Measurements from ENCODE around the gene MYO10.

GRCh38 chr5:16612007-16612406 lies 324.1 kb downstream of the MYO10 start:
- TF ChIP-seq POLR2AphosphoS5 (IDR thresholded peaks at IDR 0.05) (no peak), CTCF (IDR thresholded peaks at IDR 0.05) (no peak)
